ENCODE results near the gene DMD. TPM values are rescaled to one million over a fixed set of nuclear protein-coding genes. Genes with fewer than 3 reads are reported as not detected.

The DMD gene
- total RNA-seq, 1 experiment from 2014 or later, result 25.3 TPM

- Histone ChIP-seq H3K36me3 (ENCODE audit: low read depth) (no peaks in the 10 kb centered on the region), H2AFZ (no peak overlapping the region), H3K9me2 (ENCODE audit: insufficient read depth) (no peaks in the 10 kb centered on the region), H3K4me1 (replicated peaks; ENCODE audit: insufficient read depth) (no peaks in the 10 kb centered on the region), H3K79me2 (ENCODE audit: low read depth) (no peaks in the 10 kb centered on the region), H3K4me3 (no peak overlapping the region), H3K27ac (no peak overlapping the region), H3K4me2 (no peak overlapping the region), H3K27me3 (ENCODE audit: insufficient read depth, low read depth) (no peaks in the 10 kb centered on the region), H4K20me1 (ENCODE audit: insufficient read depth) (no peaks in the 10 kb centered on the region), H3F3A (ENCODE audit: insufficient read depth, low read depth) (no peaks in the 10 kb centered on the region), H3K9me3 (ENCODE audit: insufficient read depth, low read depth) (no peaks in the 10 kb centered on the region)
- intact Hi-C loops (cut with micrococcal nuclease; ENCODE audit: unreplicated experiment), result no loop called here
- ChIA-PET POLR2A (ENCODE audit: unreplicated experiment) (no interaction called here), CTCF (no interaction called here)
- TF ChIP-seq CTCF (conservative IDR thresholded peaks at IDR 0.05) (no peak), EZH2 (IDR thresholded peaks at IDR 0.05; ENCODE audit: low read depth) (no peak)
- DNase-seq, result no peak
- BruUV-seq (replicated peaks), result no TSS peak
Observed at GRCh38 chrX:32847921-32848320, 363.4 kb downstream of the DMD start.

GRCh38 chrX:32842053-32842452, 369.3 kb downstream of the DMD start:
- no peaks in the 10 kb centered on the region for H3K9me3 ChIP-seq (ENCODE audit: insufficient read depth, low read depth)
- no peaks in the 10 kb centered on the region for H3K27me3 ChIP-seq (ENCODE audit: insufficient read depth, low read depth)
- H3K4me2 ChIP-seq, result no peak overlapping the region
- H4K20me1 ChIP-seq (ENCODE audit: insufficient read depth), result no peaks in the 10 kb centered on the region
- no peaks in the 10 kb centered on the region for H3K79me2 ChIP-seq (ENCODE audit: low read depth)
- CTCF ChIA-PET, result no interaction called here
- no peak for DNase-seq
- TF ChIP-seq EZH2 (IDR thresholded peaks at IDR 0.05; ENCODE audit: low read depth), result no peak
- TF ChIP-seq CTCF (conservative IDR thresholded peaks at IDR 0.05), result no peak
- no peak overlapping the region for H2AFZ ChIP-seq
- H3K36me3 ChIP-seq (ENCODE audit: low read depth), result no peaks in the 10 kb centered on the region
- no peaks in the 10 kb centered on the region for H3F3A ChIP-seq (ENCODE audit: insufficient read depth, low read depth)
- intact Hi-C loops (cut with micrococcal nuclease; ENCODE audit: unreplicated experiment), result no loop called here
- H3K27ac ChIP-seq, result no peak overlapping the region
- no peaks in the 10 kb centered on the region for H3K9me2 ChIP-seq (ENCODE audit: insufficient read depth)
- no peaks in the 10 kb centered on the region for H3K4me1 ChIP-seq (replicated peaks; ENCODE audit: insufficient read depth)
- POLR2A ChIA-PET (ENCODE audit: unreplicated experiment), result no interaction called here
- no peak overlapping the region for H3K4me3 ChIP-seq
- no TSS peak for BruUV-seq (replicated peaks)

- no peaks in the 10 kb centered on the region for H3K9me2 ChIP-seq (ENCODE audit: insufficient read depth)
- H3K27me3 ChIP-seq (ENCODE audit: insufficient read depth, low read depth), result no peaks in the 10 kb centered on the region
- H3K4me3 ChIP-seq, result no peak overlapping the region
- intact Hi-C loops (cut with micrococcal nuclease; ENCODE audit: unreplicated experiment), result no loop called here
- H2AFZ ChIP-seq, result no peak overlapping the region
- no peaks in the 10 kb centered on the region for H4K20me1 ChIP-seq (ENCODE audit: insufficient read depth)
- H3K36me3 ChIP-seq (ENCODE audit: low read depth), result no peaks in the 10 kb centered on the region
- no peak overlapping the region for H3K27ac ChIP-seq
- BruUV-seq (replicated peaks), result no TSS peak
- no peaks in the 10 kb centered on the region for H3K79me2 ChIP-seq (ENCODE audit: low read depth)
- no peak overlapping the region for H3K4me2 ChIP-seq
- CTCF ChIA-PET, result no interaction called here
- DNase-seq, result no peak
- H3F3A ChIP-seq (ENCODE audit: insufficient read depth, low read depth), result no peaks in the 10 kb centered on the region
- H3K9me3 ChIP-seq (ENCODE audit: insufficient read depth, low read depth), result no peaks in the 10 kb centered on the region
- TF ChIP-seq EZH2 (IDR thresholded peaks at IDR 0.05; ENCODE audit: low read depth) (no peak), CTCF (conservative IDR thresholded peaks at IDR 0.05) (no peak)
- H3K4me1 ChIP-seq (replicated peaks; ENCODE audit: insufficient read depth), result no peaks in the 10 kb centered on the region
- POLR2A ChIA-PET (ENCODE audit: unreplicated experiment), result no interaction called here
Observed at GRCh38 chrX:32839781-32840180, 371.6 kb downstream of the DMD start.
